Heart left ventricle (tissue), 16 donors: ENCODE results near the gene RPS6KC1. TPM values are rescaled to one million over a fixed set of nuclear protein-coding genes. Genes with fewer than 3 reads are reported as not detected.

Source experiments
- ATAC-seq, 4 donors: fragments of 200-7000 bp; cut with Tn5 transposase; one replicate each; pipeline ENCODE4 v1.9.1; 2020 to 2022; ENCODE audit warnings: moderate library complexity in 4 of 4, mild to moderate bottlenecking in 3 of 4, moderate number of reproducible peaks in 1 of 4
- DNase-seq, 5 donors: peaks; one replicate each; pipeline ENCODE4 v3.0.0-alpha.2; 2020
- H3K27ac ChIP-seq, 12 donors: fragments of 200-600 bp; sonication (generic) in 4 of 12; one replicate each; pipeline versions ENCODE4 v1.5.0 to v1.8.0; 2016 to 2022; ENCODE audit warnings: mild to moderate bottlenecking in 2 of 12
- H3K27me3 ChIP-seq, 9 donors: fragments of 200-600 bp; sonication (generic) in 2 of 9; one replicate each; pipeline versions ENCODE4 v1.5.1 to v1.8.0; 2016 to 2022; ENCODE audit warnings: mild to moderate bottlenecking in 3 of 9
- H3K36me3 ChIP-seq, 9 donors: fragments of 200-600 bp; sonication (generic) in 2 of 9; one replicate each; pipeline versions ENCODE4 v1.5.0 to v1.8.0; 2018 to 2022; ENCODE audit warnings: mild to moderate bottlenecking in 2 of 9
- H3K4me1 ChIP-seq, 12 donors: fragments of 200-600 bp; sonication (generic) in 4 of 12; one replicate each; pipeline versions ENCODE4 v1.5.0 to v1.8.0; 2016 to 2022; ENCODE audit warnings: mild to moderate bottlenecking in 3 of 12
- H3K4me3 ChIP-seq, 12 donors: fragments of 200-600 bp; sonication (generic) in 4 of 12; one replicate each; pipeline versions ENCODE4 v1.5.0 to v1.8.0; 2017 to 2022; ENCODE audit warnings: mild to moderate bottlenecking in 9 of 12, moderate library complexity in 4 of 12
- H3K9me3 ChIP-seq, 12 donors: fragments of 200-600 bp; sonication (generic) in 4 of 12; one replicate each; pipeline versions ENCODE4 v1.5.0 to v1.8.0; 2016 to 2022; ENCODE audit warnings: mild to moderate bottlenecking in 1 of 12
- POLR2A ChIP-seq, 2 donors: fragments of 450-650 bp; IDR thresholded peaks; one replicate each; pipeline ENCODE4 v1.6.1; 2017; ENCODE audit warnings: antibody characterized with exemption in 2 of 2, mild to moderate bottlenecking in 2 of 2, moderate library complexity in 2 of 2
- whole genome bisulfite sequencing, 4 donors: extraction: QIAGEN DNeasy Blood & Tissue Kit in 2 of 4; methylation state at CpG; one replicate each; pipeline versions ENCODE4 v1.1.5 to v1.1.7; 2013 to 2018; 5-methylcytosine and 5-hydroxymethylcytosine counted together
- intact Hi-C, 10 donors: fragments of 100-400 bp; cut with DNase I; formaldehyde crosslinking; loops; one replicate each; pipeline versions ENCODE4 v1.11.1 to v1.14.2; 2022
- polyA plus RNA-seq, 2 donors: library from polyadenylated mRNA; stranded (reverse); fragments of 200-250 nt; gene quantifications; one replicate each; pipeline ENCODE4 v1.2.3, GENCODE V29; 2013
- total RNA-seq, 9 donors: library from RNA; depleted of rRNA in 2 of 9; stranded (reverse); fragments of >200 nt in 2 of 9; fragmentation: NEBNext Ultra II Directional in 3 of 9; extraction: Animal tissue kit (Norgen Biotek cat#: 25700) in 3 of 9; gene quantifications; one replicate each; pipeline versions ENCODE4 v1.1.0 to v1.2.4, GENCODE V29; 2016 to 2023
- TF ChIP-seq, protein P1 (sequence below), 12 donors: fragments of 200-600 bp; sonication (generic) in 4 of 12; IDR thresholded peaks; one replicate each; pipeline versions ENCODE4 v1.5.0 to v1.8.0; 2018 to 2022; ENCODE audit warnings: antibody characterized with exemption in 12 of 12, mild to moderate bottlenecking in 5 of 12
- donor health status: ischemic (EF 13 %, LVEDD 7.1; RV severe dilation, severe dysfunction).
- donor health status: healthy with polysubstance abuse.
- donor health status: DM: no; HTN: yes; CAD: no.
- donor health status: DM: no; HTN: no; CAD: no.
- donor health status: ischemic (EF 25% LVEDD 6.9; RV normal size, moderate dysfunction).
- donor health status: ischemic (EF 25% LVEDD 5.7; RV mildly dilated, moderate dysfunction).
- donor health status: healthy.
- donor health status: DM: yes; HTN: yes; CAD: no.
- donor health status: ischemic (EF 35%, LVEDD 5.7; RV mildly dilated, moderate dysfunction).
- donor health status: nonischemic (EF 11% LVEDD 7.7; RV severe dilation, severe dysfunction).
- donor health status: DM: yes; HTN: yes; CAD: no.
- donor health status: PGD.
- donor health status: ischemic (EF 29% LVEDD 5.4; RV normal size, mild dysfunction).
- donor health status: nonischemic (EF 23%, LVEDD 6.1; RV moderate dilation, normal function).

Gene RPS6KC1
- total and polyA plus RNA-seq, 11 donors: 3.0 to 15.6 (median 10.4) TPM

DNA sequence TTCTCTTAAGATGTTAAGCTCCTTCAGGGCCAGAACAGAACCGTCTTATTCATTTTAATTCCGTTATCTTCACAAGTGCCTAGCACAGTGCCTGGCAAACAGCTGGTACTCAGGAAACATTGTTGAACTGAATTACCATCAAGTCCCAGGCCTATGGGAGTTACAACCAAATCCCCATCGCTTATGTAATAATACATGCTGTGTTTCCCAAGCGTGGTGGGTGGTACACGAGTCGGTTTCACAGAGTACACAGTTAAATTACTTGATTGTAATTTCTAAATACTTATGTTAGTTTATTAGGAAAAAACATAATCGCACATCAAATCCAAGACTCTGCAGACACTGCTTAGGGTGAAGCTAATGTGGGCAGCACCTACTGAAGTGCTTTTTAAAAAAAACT, 36.4 kb upstream of the RPS6KC1 start:
- Histone ChIP-seq H3K36me3 (peaks cover 0 to 33% (median 23%) of the 10 kb centered on the region in 9 donors), H3K9me3 (no peaks in the 10 kb centered on the region), H3K27ac (peak overlapping the region; percentile 66 to 98 (median 94)), H3K4me3 (peak overlapping the region; percentile 67 to 97 (median 85)), H3K27me3 (no peaks in the 10 kb centered on the region), H3K4me1 (peaks cover 3 to 31% (median 11%) of the 10 kb centered on the region in 12 donors)
- no peak for TF ChIP-seq POLR2A (IDR thresholded peaks at IDR 0.05)
- TF ChIP-seq, protein P1, sequence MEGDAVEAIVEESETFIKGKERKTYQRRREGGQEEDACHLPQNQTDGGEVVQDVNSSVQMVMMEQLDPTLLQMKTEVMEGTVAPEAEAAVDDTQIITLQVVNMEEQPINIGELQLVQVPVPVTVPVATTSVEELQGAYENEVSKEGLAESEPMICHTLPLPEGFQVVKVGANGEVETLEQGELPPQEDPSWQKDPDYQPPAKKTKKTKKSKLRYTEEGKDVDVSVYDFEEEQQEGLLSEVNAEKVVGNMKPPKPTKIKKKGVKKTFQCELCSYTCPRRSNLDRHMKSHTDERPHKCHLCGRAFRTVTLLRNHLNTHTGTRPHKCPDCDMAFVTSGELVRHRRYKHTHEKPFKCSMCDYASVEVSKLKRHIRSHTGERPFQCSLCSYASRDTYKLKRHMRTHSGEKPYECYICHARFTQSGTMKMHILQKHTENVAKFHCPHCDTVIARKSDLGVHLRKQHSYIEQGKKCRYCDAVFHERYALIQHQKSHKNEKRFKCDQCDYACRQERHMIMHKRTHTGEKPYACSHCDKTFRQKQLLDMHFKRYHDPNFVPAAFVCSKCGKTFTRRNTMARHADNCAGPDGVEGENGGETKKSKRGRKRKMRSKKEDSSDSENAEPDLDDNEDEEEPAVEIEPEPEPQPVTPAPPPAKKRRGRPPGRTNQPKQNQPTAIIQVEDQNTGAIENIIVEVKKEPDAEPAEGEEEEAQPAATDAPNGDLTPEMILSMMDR (IDR thresholded peaks at IDR 0.05): no peak
- ATAC-seq (no peak), DNase-seq (no peak)
- 15 to 22% (median 19%) methylated on average over 7 of the region's 7 CpGs for WGBS, 4 donors
- intact Hi-C loops: loop anchor here in 1 of 10 donors (5.0 kb wide), 1 partner anchor 38 kb away; the partner anchor contains the start of gene RPS6KC1

GRCh38 chr1:213015099-213016050, 35.7 kb upstream of the RPS6KC1 start, which contains the start of gene ANGEL2:
TSS of gene ANGEL2 (minus strand) at chr1:213015867. CDS start at chr1:213015671, 196 bp downstream.
- intact Hi-C loops: loop anchor here in 1 of 10 donors (5.0 kb wide), 1 partner anchor 37 kb away; the partner anchor contains the start of gene RPS6KC1
- Histone ChIP-seq H3K36me3 (peaks cover 0 to 29% (median 23%) of the 10 kb centered on the region in 9 donors), H3K4me1 (peaks cover 3 to 31% (median 11%) of the 10 kb centered on the region in 12 donors), H3K27ac (peak within 1 kb of the TSS; percentile 66 to 98 (median 94)), H3K9me3 (no peaks in the 10 kb centered on the region), H3K4me3 (peak within 1 kb of the TSS; percentile 67 to 97 (median 85)), H3K27me3 (no peaks in the 10 kb centered on the region)
- 1% methylated on average over 39 to 66 of the region's 66 CpGs for WGBS, 4 donors
- peak; percentile 95 to 98 (median 97) for DNase-seq
- peak; percentile 98 to 99 (median 98) for ATAC-seq
- TF ChIP-seq, protein P1 (IDR thresholded peaks at IDR 0.05): no peak
- TF ChIP-seq POLR2A (IDR thresholded peaks at IDR 0.05): peak in 1 of 2 donors; percentile 51

GRCh38 chr1:213017447-213018273, 33.4 kb upstream of the RPS6KC1 start:
- TF ChIP-seq, protein P1 (IDR thresholded peaks at IDR 0.05): no peak
- no peak for TF ChIP-seq POLR2A (IDR thresholded peaks at IDR 0.05)
- no peak overlapping the region for H3K27ac ChIP-seq
- peaks cover 0 to 7% (median 5%) of the 10 kb centered on the region in 9 donors for H3K36me3 ChIP-seq
- intact Hi-C loops: loop anchor here in 1 of 10 donors (5.0 kb wide), 1 partner anchor 35 kb away; the partner anchor contains the start of gene RPS6KC1
- DNase-seq (no peak), ATAC-seq (no peak)
- H3K4me3 ChIP-seq: no peak overlapping the region
- no peaks in the 10 kb centered on the region for H3K9me3 ChIP-seq
- H3K27me3 ChIP-seq: no peaks in the 10 kb centered on the region
- H3K4me1 ChIP-seq: peaks cover 3 to 28% (median 11%) of the 10 kb centered on the region in 12 donors
- WGBS, 4 donors: 91 to 96% (median 96%) methylated on average over 9 of the region's 9 CpGs
